ENCODE measurements around the gene RASGEF1C.

RASGEF1C gene

GRCh38 chr5:180161420-180162303 lies 47.3 kb downstream of the RASGEF1C start:
- TF ChIP-seq EZH2phosphoT487 (conservative IDR thresholded peaks at IDR 0.05; ENCODE audit: low read length), result no peak
- TF ChIP-seq, protein P1, sequence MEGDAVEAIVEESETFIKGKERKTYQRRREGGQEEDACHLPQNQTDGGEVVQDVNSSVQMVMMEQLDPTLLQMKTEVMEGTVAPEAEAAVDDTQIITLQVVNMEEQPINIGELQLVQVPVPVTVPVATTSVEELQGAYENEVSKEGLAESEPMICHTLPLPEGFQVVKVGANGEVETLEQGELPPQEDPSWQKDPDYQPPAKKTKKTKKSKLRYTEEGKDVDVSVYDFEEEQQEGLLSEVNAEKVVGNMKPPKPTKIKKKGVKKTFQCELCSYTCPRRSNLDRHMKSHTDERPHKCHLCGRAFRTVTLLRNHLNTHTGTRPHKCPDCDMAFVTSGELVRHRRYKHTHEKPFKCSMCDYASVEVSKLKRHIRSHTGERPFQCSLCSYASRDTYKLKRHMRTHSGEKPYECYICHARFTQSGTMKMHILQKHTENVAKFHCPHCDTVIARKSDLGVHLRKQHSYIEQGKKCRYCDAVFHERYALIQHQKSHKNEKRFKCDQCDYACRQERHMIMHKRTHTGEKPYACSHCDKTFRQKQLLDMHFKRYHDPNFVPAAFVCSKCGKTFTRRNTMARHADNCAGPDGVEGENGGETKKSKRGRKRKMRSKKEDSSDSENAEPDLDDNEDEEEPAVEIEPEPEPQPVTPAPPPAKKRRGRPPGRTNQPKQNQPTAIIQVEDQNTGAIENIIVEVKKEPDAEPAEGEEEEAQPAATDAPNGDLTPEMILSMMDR (IDR thresholded peaks at IDR 0.05; ENCODE audit: insufficient read depth, low read length, poor library complexity, severe bottlenecking), result no peak
- Histone ChIP-seq H3K79me2 (ENCODE audit: insufficient read depth, low read length) (no peaks in the 10 kb centered on the region), H3K36me3 (ENCODE audit: low read length) (no peaks in the 10 kb centered on the region), H3K4me3 (ENCODE audit: insufficient read depth, low read length, poor library complexity, severe bottlenecking) (no peak overlapping the region), H4K20me1 (ENCODE audit: low read depth, low read length) (no peaks in the 10 kb centered on the region), H3K9ac (ENCODE audit: low read length) (no peak overlapping the region), H3K9me2 (replicated peaks; ENCODE audit: insufficient read depth, low read length) (no peaks in the 10 kb centered on the region), H2AFZ (ENCODE audit: low read depth, low read length, severe bottlenecking) (no peak overlapping the region), H3K4me2 (ENCODE audit: low read depth, low read length, poor library complexity, severe bottlenecking) (no peak overlapping the region), H3F3A (ENCODE audit: insufficient read depth) (no peaks in the 10 kb centered on the region), H3K27ac (ENCODE audit: low read depth, low read length) (no peak overlapping the region), H3K9me3 (ENCODE audit: insufficient read depth, low read length) (no peaks in the 10 kb centered on the region), H3K27me3 (ENCODE audit: low read length) (no peaks in the 10 kb centered on the region)

GRCh38 chr5:180160789-180161188 lies 48.2 kb downstream of the RASGEF1C start:
- Histone ChIP-seq H3K9me2 (replicated peaks; ENCODE audit: insufficient read depth, low read length) (no peaks in the 10 kb centered on the region), H3K9ac (ENCODE audit: low read length) (no peak overlapping the region), H4K20me1 (ENCODE audit: low read depth, low read length) (no peaks in the 10 kb centered on the region), H3K27ac (ENCODE audit: low read depth, low read length) (no peak overlapping the region), H3K4me2 (ENCODE audit: low read depth, low read length, poor library complexity, severe bottlenecking) (no peak overlapping the region), H3K36me3 (ENCODE audit: low read length) (no peaks in the 10 kb centered on the region), H3K4me3 (ENCODE audit: insufficient read depth, low read length, poor library complexity, severe bottlenecking) (no peak overlapping the region), H3F3A (ENCODE audit: insufficient read depth) (no peaks in the 10 kb centered on the region), H3K79me2 (ENCODE audit: insufficient read depth, low read length) (no peaks in the 10 kb centered on the region), H3K9me3 (ENCODE audit: insufficient read depth, low read length) (no peaks in the 10 kb centered on the region), H3K27me3 (ENCODE audit: low read length) (no peaks in the 10 kb centered on the region), H2AFZ (ENCODE audit: low read depth, low read length, severe bottlenecking) (no peak overlapping the region)
- TF ChIP-seq, protein P1 (IDR thresholded peaks at IDR 0.05; ENCODE audit: insufficient read depth, low read length, poor library complexity, severe bottlenecking), result no peak
- TF ChIP-seq EZH2phosphoT487 (conservative IDR thresholded peaks at IDR 0.05; ENCODE audit: low read length), result no peak

DNA sequence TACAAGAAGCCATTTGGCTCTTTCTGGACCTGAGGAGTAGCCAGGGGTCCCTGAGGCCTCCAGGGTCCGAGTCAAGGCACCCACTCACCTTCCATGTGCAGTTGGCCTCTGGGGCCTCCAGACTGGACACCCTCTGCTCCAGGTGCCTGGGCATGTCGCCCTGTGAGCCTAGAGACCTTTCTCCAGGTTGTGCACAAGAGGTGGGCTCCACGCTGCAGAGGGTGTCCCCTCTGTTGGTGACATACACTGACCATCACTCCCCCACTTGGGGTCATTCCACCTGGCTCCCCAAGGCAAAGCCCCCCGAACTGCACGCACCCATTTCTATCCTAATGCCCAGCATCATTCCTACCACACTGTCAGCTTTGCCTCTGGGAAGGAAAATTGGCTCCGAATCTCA lies 48.8 kb downstream of the RASGEF1C start:
- Histone ChIP-seq H3F3A (ENCODE audit: insufficient read depth) (no peaks in the 10 kb centered on the region), H3K9me2 (replicated peaks; ENCODE audit: insufficient read depth, low read length) (no peaks in the 10 kb centered on the region), H3K79me2 (ENCODE audit: insufficient read depth, low read length) (no peaks in the 10 kb centered on the region), H3K36me3 (ENCODE audit: low read length) (no peaks in the 10 kb centered on the region), H2AFZ (ENCODE audit: low read depth, low read length, severe bottlenecking) (no peak overlapping the region), H3K4me2 (ENCODE audit: low read depth, low read length, poor library complexity, severe bottlenecking) (no peak overlapping the region), H3K4me3 (ENCODE audit: insufficient read depth, low read length, poor library complexity, severe bottlenecking) (no peak overlapping the region), H3K9ac (ENCODE audit: low read length) (no peak overlapping the region), H3K27me3 (ENCODE audit: low read length) (no peaks in the 10 kb centered on the region), H3K27ac (ENCODE audit: low read depth, low read length) (no peak overlapping the region), H3K9me3 (ENCODE audit: insufficient read depth, low read length) (no peaks in the 10 kb centered on the region), H4K20me1 (ENCODE audit: low read depth, low read length) (no peaks in the 10 kb centered on the region)
- TF ChIP-seq, protein P1 (IDR thresholded peaks at IDR 0.05; ENCODE audit: insufficient read depth, low read length, poor library complexity, severe bottlenecking), result no peak
- no peak for TF ChIP-seq EZH2phosphoT487 (conservative IDR thresholded peaks at IDR 0.05; ENCODE audit: low read length)
